ENCODE data around the gene MRS2.
"Not testable (repeated sequence)": the region's sequence is repeated elsewhere in the genome, so short reads cannot be mapped to it uniquely, and the experiment has no call there.

Gene MRS2

DNA sequence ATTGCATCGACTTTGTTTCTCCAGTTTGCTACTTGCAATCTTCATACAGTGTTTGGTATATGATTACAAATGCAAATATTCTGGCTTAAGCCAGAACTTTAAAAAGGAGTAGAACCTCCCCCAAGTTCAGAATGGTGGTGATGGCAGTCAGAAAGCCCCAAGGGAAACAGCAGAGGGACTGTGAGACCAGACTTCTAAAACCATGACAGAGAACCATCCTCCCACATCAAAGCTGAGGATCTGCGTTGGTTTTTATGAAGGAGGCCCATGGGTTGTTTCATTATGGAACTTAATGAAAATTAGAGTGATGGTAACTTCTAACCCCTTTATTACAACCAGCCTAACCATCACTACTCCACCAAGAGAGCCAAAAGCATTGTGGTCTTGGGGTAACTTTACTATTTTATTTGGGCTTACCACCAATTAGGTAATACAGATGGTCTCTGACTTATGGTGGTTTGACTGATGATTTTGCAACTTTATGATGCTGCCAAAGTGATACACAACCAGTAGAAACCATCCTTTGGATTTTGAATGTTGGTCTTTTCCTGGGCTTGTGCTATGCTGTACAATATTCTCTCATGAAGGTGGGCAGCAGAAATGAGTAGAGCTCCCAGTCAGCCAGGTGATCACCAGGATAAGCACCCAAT lies 10.9 kb upstream of the MRS2 start:
- DNase-seq, result no peak

DNA sequence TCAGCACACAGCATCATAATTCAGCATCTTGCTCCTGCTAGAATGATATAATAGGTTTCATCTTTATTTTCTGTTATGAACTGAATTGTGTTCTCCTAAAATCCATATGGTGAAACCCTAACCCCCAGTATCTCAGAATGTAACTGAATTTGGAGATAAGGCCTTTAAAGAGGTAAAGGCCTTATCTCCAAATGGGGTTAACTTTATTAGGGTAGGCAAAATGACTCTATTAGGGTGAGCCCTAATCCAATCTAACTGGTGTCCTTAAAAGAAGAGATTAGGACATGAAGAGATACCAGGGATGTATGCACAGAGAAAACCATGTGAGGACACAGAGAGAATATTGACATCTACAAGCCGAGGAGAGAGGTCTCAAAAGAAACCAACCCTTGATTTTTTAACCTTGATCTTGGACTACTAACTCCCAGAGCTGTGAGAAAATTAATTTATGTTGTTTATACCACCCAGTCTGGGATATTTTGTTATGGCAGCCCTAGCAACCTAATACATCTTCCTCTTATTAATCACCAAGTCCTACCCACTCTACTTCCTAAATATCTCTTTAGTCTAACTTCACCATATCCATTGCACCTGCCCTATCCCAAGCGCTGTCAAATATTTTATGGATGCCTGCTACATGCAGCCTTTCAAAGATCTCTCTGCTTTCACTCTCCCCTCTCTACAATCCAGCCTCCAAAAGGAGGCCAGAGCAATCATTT lies 8.5 kb upstream of the MRS2 start:
- DNase-seq, result no peak

DNA sequence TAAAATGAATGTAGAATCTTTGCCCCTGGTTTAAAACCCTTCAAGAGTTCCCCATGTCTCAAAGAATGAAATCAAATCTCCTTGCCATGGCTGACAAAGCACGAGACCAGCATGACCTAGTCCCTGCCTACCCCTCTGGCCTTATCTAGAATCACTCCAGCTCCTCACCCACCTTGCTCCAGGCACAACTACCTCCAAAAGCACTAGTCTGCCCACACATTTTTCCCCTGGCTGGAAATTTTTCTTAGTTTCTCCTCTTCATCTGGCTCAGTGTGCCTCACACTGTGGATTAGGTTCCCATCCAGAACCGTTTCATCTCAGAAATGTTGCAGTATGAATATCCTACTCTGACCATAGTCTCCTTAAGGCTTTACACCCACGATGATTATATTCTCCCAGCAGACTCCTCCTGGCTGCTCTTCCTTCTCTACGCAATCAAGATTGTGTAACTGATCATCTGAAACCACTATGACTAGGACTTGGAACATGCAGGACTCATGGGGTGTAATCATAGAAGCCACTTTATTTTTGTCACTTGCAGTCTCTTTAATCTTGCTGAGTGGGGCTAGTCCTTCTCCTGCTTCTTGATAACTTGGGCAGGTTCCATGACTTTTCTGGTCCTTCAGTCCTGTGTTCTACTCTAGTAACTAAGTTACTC lies 7.8 kb upstream of the MRS2 start:
- DNase-seq, result peak; percentile 56

DNA sequence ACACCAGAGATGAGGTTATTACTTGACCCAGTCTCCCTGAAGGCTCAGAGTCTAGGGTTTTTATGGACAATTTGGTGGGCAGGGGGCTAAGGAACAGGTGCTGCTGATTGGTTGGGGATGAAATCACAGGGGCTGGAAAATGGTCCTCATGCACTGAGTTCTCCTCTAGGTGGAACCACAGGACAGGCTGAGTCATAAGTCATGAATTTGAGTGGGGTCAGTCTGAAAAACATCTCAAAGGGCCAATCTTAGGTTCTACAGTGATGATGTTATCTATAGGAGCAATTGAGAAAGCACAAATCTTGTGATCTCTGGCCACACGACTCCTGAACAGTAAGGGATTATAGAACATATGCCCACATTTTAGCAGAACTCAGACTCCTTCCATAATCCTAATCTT lies 5.9 kb upstream of the MRS2 start:
- DNase-seq, result no peak

DNA sequence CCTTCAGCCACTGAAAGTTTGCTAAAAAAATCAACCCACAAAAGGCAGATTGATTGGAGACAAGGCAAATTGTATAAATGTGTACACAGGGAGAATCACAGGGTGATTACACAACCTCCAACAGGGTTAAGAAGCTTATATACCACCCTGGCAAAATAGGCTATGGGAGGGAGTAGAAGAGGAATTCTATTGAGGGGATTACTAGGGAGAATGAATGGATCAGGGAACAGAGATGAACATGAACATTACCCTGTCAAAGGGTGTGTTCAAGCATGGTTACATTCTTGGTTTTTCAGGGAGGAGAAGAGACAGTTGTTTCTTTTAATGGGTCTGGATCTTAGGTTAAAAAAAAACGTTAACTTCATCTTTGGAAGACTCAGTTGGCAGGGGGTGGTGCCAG lies 5.1 kb upstream of the MRS2 start:
- no peak for DNase-seq

GRCh38 chr6:24400045-24401039 lies 2.4 kb upstream of the MRS2 start:
- not testable (repeated sequence) for DNase-seq

DNA sequence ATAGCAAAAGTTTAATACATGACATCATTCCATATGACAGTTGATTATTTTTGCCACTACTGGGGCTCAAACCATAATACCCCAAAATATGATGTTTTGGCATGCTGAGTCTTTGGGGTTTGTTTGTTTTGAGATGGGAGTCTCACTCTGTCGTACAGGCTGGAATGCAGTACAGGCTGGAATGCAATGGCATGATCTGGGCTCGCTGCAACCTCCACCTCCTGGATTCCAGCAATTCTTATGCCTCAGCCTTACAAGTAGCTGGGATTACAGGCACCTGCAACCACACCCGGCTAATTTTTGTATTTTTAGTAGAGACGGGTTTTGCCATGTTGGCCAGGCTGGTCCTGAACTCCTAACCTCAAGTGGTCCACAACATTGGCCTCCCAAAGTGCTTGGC lies 1.3 kb upstream of the MRS2 start:
- DNase-seq, result no peak

- no peak for DNase-seq
These were observed 727 bp downstream of the MRS2 start for GRCh38 chr6:24403501-24403824.

GRCh38 chr6:24405262-24405661 lies 2.5 kb downstream of the MRS2 start:
- DNase-seq, result no peak

DNA sequence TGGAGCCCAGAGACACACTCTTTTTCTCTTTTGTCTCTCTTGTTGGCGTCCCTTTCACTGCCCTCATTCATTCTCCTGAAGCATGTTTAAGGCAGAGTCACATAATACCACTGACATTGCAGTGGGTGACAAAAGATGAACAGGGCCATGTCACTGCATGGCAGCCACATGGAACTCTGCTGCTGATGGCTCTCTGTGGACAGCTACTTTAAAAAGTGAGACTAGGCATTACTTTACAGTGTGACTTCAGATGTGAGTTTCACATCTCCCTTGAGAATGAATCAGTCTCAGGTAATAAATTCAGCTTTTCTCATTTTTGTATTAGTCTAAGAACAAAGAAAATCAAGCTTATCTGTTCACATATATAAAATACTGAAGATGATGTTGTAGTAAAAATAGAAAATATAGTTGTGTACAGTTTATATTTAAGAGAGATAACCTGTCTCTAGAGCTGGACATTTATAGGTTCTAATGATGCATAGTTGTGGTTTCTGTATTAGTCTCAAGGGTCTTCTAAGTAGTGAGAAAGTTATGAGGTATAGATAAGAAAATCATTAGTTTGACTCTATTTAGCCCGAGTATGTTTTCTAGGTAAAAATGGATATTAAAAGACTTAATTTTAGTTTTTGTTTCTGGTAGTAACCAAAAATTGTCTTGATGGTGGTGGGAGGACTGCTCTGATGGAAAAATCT lies 6.1 kb downstream of the MRS2 start:
- DNase-seq, result no peak

GRCh38 chr6:24410622-24411021 lies 7.9 kb downstream of the MRS2 start:
- DNase-seq, result no peak

- DNase-seq, result no peak
These were observed 9.6 kb downstream of the MRS2 start for GRCh38 chr6:24412294-24412693.

- DNase-seq, result not testable (repeated sequence)
These were observed 11.8 kb downstream of the MRS2 start for GRCh38 chr6:24414531-24414930.

GRCh38 chr6:24415753-24416152 lies 13.0 kb downstream of the MRS2 start:
- no peak for DNase-seq

GRCh38 chr6:24419526-24419925 lies 16.8 kb downstream of the MRS2 start:
- no peak for DNase-seq

- no peak for DNase-seq
These were observed 22.4 kb downstream of the MRS2 start for GRCh38 chr6:24425091-24425490.

GRCh38 chr6:24426729-24427446 lies 24.2 kb downstream of the MRS2 start:
- DNase-seq, result no peak

DNA sequence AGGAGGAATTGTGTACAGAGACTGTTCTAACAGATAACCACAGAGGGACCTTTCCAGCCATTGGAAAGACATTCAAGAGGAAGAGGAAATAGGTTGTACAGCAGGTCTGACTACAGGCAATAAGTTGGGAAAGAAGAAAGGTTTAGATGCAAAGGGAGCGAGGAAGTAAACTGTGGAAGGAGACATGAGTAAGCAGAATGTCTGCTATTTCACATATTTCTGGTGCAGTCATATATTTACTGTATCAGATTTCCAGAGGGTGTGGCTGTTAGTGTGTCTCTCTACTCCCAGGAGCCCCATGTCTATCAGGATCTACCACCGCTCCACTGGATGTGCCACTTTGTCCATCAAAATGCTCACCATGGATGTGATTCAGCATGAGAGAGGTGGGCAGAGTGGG lies 25.9 kb downstream of the MRS2 start:
- peak; percentile 25 for DNase-seq

- DNase-seq, result no peak
These were observed 26.4 kb downstream of the MRS2 start for GRCh38 chr6:24429146-24429545.

GRCh38 chr6:24430086-24430485 lies 27.4 kb downstream of the MRS2 start:
- DNase-seq, result no peak

DNA sequence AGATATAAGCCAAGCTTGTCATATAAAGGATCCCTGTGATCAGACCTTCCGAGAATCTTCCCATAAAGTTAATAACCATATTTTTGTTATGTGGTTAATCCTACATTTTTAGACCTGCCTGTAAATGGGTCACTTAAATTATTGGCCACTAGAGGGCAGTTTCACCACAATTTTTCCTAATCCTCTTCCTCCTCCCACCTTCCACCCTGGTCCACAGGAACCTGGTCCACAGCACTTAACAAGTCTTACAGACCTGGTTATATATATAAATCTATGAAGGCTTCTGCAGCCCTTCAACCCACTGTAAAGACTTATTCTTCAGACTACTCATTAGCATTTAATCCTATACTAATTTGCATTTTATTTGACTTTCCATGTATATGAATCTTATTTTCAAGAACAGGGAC lies 28.3 kb downstream of the MRS2 start:
- DNase-seq, result peak; percentile 43

GRCh38 chr6:24432611-24433010 lies 29.9 kb downstream of the MRS2 start:
- no peak for DNase-seq
